Right atrium auricular region (tissue), 2 donors: ENCODE results near the gene GORAB. TPM values are rescaled to one million over a fixed set of nuclear protein-coding genes. Genes with fewer than 3 reads are reported as not detected.

Experiments
- DNase-seq: peaks from one replicate; pipeline ENCODE4 v3.0.0-alpha.2; 2019; ENCODE audit warnings: low spot score
- H3K27ac ChIP-seq, 2 donors: fragments of 200-600 bp; sonication (generic); 1 replicate in 1 of 2; 2 replicates in 1 of 2; pipeline ENCODE4 v1.5.1; 2016 to 2019
- H3K27me3 ChIP-seq, 2 donors: fragments of 200-600 bp; sonication (generic); one replicate each; pipeline versions ENCODE4 v1.5.1 to v1.6.0; 2017 to 2019
- H3K36me3 ChIP-seq: fragments of 200-600 bp; sonication (generic); one replicate; pipeline ENCODE4 v1.5.1; 2016
- H3K4me1 ChIP-seq, 2 donors: fragments of 200-600 bp; sonication (generic); one replicate each; pipeline versions ENCODE4 v1.5.1 to v1.6.0; 2017 to 2019
- H3K4me3 ChIP-seq, 2 donors: fragments of 200-600 bp; sonication (generic); 1 replicate in 1 of 2; 2 replicates in 1 of 2; pipeline ENCODE4 v1.5.1; 2017 to 2019; ENCODE audit warnings: mild to moderate bottlenecking in 1 of 2, moderate library complexity in 1 of 2
- H3K9me3 ChIP-seq, 2 donors: fragments of 200-600 bp; sonication (generic); one replicate each; pipeline ENCODE4 v1.5.1; 2019
- total RNA-seq, 2 donors: library from RNA; depleted of rRNA; stranded (reverse); fragments of >200 nt; gene quantifications; one replicate each; pipeline ENCODE4 v1.1.0, GENCODE V29; 2016
- TF ChIP-seq, protein P1 (sequence below), 2 donors: fragments of 200-600 bp; sonication (generic); IDR thresholded peaks; one replicate each; pipeline ENCODE4 v1.5.1; 2019; ENCODE audit warnings: antibody characterized with exemption in 2 of 2

GORAB gene
- total RNA-seq, 2 donors from 2014 or later: 4.9 to 9.2 TPM

DNA sequence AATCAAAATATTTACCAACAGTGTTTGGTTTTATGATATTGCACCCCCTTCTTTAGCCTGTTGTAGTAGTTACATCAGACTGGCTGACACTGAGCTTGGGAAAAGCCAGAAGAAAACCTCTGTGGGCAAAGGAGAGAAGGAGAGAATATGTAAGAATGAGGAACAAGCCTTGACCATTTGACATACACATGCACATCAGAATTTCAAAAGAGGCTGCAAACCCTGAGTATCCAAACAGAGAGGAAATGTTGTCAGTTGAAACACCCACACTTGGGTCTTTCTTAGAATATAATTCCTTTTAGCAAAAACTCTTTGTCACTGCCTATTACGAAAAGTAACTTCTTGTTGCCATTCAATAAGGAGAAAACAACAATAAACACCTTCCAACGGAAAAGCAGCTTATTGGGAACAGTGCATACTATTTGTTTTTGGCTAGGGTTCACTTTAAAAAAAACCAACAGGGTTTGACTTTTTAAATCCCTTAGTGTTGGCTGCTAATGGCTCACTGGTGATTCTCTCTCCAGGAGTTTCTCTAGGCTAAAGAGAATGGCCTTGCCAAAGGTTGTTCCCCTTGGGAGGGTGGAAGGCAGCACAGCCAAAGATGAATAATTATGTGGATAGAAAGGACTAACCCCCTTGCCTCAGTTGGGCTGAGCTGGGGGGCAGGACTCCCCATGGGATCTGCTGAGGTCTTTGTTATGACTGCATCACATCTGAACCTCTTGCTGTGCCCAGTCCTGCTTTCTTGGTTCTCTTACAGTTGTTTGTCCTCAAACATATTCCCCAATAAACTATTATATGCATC, 48.9 kb downstream of the GORAB start:
- no peak overlapping the region for H3K27ac ChIP-seq
- no peak for DNase-seq
- no peaks in the 10 kb centered on the region for H3K36me3 ChIP-seq
- TF ChIP-seq, protein P1, sequence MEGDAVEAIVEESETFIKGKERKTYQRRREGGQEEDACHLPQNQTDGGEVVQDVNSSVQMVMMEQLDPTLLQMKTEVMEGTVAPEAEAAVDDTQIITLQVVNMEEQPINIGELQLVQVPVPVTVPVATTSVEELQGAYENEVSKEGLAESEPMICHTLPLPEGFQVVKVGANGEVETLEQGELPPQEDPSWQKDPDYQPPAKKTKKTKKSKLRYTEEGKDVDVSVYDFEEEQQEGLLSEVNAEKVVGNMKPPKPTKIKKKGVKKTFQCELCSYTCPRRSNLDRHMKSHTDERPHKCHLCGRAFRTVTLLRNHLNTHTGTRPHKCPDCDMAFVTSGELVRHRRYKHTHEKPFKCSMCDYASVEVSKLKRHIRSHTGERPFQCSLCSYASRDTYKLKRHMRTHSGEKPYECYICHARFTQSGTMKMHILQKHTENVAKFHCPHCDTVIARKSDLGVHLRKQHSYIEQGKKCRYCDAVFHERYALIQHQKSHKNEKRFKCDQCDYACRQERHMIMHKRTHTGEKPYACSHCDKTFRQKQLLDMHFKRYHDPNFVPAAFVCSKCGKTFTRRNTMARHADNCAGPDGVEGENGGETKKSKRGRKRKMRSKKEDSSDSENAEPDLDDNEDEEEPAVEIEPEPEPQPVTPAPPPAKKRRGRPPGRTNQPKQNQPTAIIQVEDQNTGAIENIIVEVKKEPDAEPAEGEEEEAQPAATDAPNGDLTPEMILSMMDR (IDR thresholded peaks at IDR 0.05): no peak
- no peaks in the 10 kb centered on the region for H3K9me3 ChIP-seq
- no peaks in the 10 kb centered on the region for H3K4me1 ChIP-seq
- no peaks in the 10 kb centered on the region for H3K27me3 ChIP-seq
- no peak overlapping the region for H3K4me3 ChIP-seq

DNA sequence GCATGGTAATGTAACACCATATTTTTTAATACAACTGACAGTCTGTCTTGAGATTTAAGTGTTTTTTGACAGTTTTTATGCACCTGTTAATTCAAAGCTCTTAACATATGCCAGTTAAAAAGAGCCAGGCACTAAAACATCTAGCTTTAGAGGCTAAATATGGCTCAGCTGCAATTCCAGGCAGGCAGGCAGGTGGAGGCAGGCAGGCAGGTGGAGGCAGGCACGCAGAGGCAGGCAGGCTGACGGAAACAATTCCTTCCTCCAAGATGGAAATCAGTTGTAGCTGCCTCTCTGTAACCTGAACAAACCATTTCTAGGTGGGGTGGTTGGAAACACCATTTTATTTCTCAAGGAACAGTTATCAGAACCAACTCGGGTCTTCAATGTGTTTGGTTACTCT, 51.2 kb downstream of the GORAB start:
- DNase-seq: no peak
- no peaks in the 10 kb centered on the region for H3K9me3 ChIP-seq
- H3K4me3 ChIP-seq: no peak overlapping the region
- H3K27ac ChIP-seq: no peak overlapping the region
- H3K4me1 ChIP-seq: no peaks in the 10 kb centered on the region
- H3K27me3 ChIP-seq: no peaks in the 10 kb centered on the region
- TF ChIP-seq, protein P1 (IDR thresholded peaks at IDR 0.05): no peak
- no peaks in the 10 kb centered on the region for H3K36me3 ChIP-seq

DNA sequence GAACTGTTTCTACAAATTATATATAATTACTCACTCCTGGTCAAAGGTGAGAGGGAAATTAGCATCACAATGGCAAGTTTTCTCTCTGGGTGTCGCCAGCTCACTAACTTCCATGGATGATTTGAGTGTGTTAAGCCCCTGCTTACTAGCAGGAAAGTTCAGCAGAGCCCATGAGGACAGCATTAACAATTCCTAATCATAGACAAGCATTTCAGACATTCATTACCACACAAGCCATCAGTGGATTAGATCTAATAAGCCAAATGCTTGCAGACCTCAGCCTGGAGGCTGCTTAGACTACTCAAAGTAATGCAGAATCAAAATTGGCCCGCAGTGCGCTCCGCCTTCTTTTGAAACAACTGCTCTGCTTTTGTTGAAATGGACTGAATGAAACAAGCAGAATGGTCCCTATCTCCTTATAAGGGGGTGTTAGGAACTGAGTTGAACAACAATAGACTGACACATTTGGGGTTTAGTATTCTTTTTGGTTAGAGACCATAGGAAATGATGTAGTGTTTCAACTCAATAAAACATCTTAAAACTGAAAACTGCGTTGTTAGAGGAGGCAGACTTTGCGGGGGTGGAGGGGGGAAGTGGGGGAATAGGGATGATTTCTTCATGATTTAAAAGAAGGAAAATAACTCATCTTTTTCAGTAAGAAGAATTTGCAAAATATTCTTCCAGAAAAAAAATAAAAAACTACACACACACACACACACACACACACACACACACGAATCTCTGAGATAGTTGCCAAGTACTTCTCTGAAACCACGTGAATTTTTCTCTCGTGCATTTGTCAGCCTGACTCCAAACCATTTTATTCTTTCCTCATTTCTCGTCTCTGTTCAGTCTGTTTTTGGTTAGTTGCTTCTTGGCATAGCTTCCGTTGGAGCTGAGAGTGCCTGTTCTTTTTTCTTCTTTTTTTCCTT, 54.6 kb downstream of the GORAB start:
- no peaks in the 10 kb centered on the region for H3K36me3 ChIP-seq
- H3K9me3 ChIP-seq: no peaks in the 10 kb centered on the region
- H3K4me3 ChIP-seq: peak overlapping the region in 1 of 2 donors; percentile 13
- TF ChIP-seq, protein P1 (IDR thresholded peaks at IDR 0.05): no peak
- H3K4me1 ChIP-seq: no peaks in the 10 kb centered on the region
- H3K27me3 ChIP-seq: no peaks in the 10 kb centered on the region
- peak; percentile 65 for DNase-seq
- peak overlapping the region; percentile 14 to 30 for H3K27ac ChIP-seq

DNA sequence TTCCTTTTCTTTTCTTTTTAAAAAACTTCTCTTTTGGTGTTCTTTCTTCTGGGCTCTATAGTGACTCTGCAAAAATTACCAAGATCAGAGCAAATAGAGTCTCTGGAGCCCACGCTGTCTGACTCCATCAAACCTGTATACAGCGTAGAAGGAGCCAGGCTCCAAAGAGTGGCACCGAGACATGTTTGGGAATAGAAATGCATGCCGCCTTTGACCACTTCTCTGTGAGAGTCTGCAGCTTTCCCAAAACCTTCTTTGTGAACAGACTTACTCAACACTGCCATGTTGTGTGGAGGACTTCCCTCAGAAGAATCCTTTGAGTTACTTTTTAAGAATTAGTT, 55.3 kb downstream of the GORAB start:
- no peak for DNase-seq
- TF ChIP-seq, protein P1 (IDR thresholded peaks at IDR 0.05): no peak
- no peaks in the 10 kb centered on the region for H3K4me1 ChIP-seq
- H3K4me3 ChIP-seq: peak overlapping the region in 1 of 2 donors; percentile 13
- peak overlapping the region; percentile 14 to 30 for H3K27ac ChIP-seq
- H3K36me3 ChIP-seq: no peaks in the 10 kb centered on the region
- H3K9me3 ChIP-seq: no peaks in the 10 kb centered on the region
- H3K27me3 ChIP-seq: no peaks in the 10 kb centered on the region

DNA sequence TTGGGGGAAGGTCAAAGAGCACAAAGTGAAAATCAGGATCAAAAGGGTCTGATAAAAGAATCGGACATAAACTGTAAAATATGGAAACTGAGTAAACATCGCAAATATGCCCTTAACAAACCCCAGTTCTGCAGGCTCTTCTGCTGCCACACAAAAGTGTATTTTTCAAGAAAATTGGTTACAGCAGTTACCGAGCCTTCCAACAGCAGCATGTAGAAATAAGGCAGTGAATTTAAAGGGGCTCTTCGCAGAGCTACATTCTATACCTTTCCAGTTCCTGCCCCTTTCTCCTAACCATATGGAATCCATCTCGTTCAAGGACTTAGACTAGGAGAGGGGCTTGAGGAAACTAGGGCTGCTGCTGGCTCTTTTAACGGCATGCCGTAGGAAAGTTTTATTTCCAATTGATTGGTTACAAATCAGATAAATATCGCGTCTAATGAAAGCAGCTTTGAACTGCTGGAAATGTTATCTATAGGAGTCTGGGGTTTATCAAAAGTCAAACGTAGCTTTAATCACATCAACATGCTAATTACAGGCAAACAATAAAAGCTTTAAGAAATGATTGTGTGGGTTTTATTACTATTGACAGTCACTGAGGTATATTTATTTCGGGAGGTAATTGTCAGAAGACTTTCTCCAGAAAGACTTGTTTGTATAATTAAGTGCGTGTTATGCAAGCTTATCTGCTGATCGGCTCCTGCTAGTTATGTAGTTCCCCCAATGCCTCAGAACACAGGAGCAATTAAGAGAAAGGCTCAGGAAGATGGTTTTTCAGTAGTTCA, 59.1 kb downstream of the GORAB start:
- H3K27ac ChIP-seq: no peak overlapping the region
- no peaks in the 10 kb centered on the region for H3K4me1 ChIP-seq
- H3K27me3 ChIP-seq: no peaks in the 10 kb centered on the region
- TF ChIP-seq, protein P1 (IDR thresholded peaks at IDR 0.05): no peak
- no peaks in the 10 kb centered on the region for H3K36me3 ChIP-seq
- no peak for DNase-seq
- H3K9me3 ChIP-seq: peaks cover 0 to 6% of the 10 kb centered on the region in 2 donors
- H3K4me3 ChIP-seq: no peak overlapping the region
